Smooth muscle cell of the coronary artery (primary cell): Measurements from ENCODE around the gene C11orf98. TPM values are rescaled to one million over a fixed set of nuclear protein-coding genes. Genes with fewer than 3 reads are reported as not detected.

Experiments
- total RNA-seq: library from RNA; depleted of rRNA; stranded (reverse); fragments of >200 nt; gene quantifications from 2 replicates; pipeline ENCODE4 v1.2.3, GENCODE V29; 2014; ENCODE audit warnings: low replicate concordance

The C11orf98 gene
- total RNA-seq = 7.3 and 54.1 TPM in 2 replicates

GRCh38 chr11:62665075-62665598 is at the start of gene C11orf98, which contains the start of gene CSKMT:
Gene C11orf98 (minus strand): TSS chr11:62665210. CDS start chr11:62665169, 41 bp downstream.
Gene CSKMT (plus strand): TSS chr11:62665312. CDS start chr11:62665880, 568 bp downstream.

GRCh38 chr11:62707277-62707861 is 42.4 kb upstream of the C11orf98 start, which contains the start of the genes BSCL2 and GNG3:
Gene BSCL2 (minus strand): TSS chr11:62707424. CDS start chr11:62707195, 229 bp downstream.
Gene GNG3 (plus strand): TSS chr11:62707676. CDS start chr11:62708296, 620 bp downstream.

GRCh38 chr11:62689421-62690183 is 24.6 kb upstream of the C11orf98 start, which contains the start of gene LRRN4CL:
Gene LRRN4CL (minus strand): TSS chr11:62689530. CDS start chr11:62688508, 1,022 bp downstream.

GRCh38 chr11:62678770-62679696 is 14.0 kb upstream of the C11orf98 start, which contains the start of gene UBXN1:
Gene UBXN1 (minus strand): TSS chr11:62679073. CDS start chr11:62678923, 150 bp downstream.

GRCh38 chr11:62671608-62672389 is 6.8 kb upstream of the C11orf98 start, which contains the start of the genes LBHD1 and UQCC3:
Gene LBHD1 (minus strand): TSS chr11:62672267. CDS start chr11:62670031, 2,236 bp downstream.
Gene UQCC3 (plus strand): TSS chr11:62671673. CDS start chr11:62671746, 73 bp downstream.

GRCh38 chr11:62645946-62646824 is 18.8 kb downstream of the C11orf98 start, which contains the start of gene GANAB:
Gene GANAB (minus strand): TSS chr11:62646613. CDS start chr11:62646599, 14 bp downstream.

GRCh38 chr11:62621567-62622470 is 43.2 kb downstream of the C11orf98 start, which contains the start of gene B3GAT3:
Gene B3GAT3 (minus strand): TSS chr11:62621986. CDS start chr11:62621947, 39 bp downstream.

Other genes starting within 250 kb of the C11orf98 start
- not detected in 2 replicates for gene SCGB1A1, start 246.2 kb downstream of the C11orf98 start, total RNA-seq
- gene AHNAK, start 118.4 kb downstream of the C11orf98 start, total RNA-seq = 257 and 396 TPM in 2 replicates
- 1,294 and 1,609 TPM in 2 replicates for gene EEF1G, start 91.3 kb downstream of the C11orf98 start, total RNA-seq
- 5.4 and 6.5 TPM in 2 replicates for gene TUT1, start 73.7 kb downstream of the C11orf98 start, total RNA-seq
- gene MTA2, start 63.3 kb downstream of the C11orf98 start, total RNA-seq = 79.0 and 124 TPM in 2 replicates
- 10.3 and 20.2 TPM in 2 replicates for gene EML3, start 52.4 kb downstream of the C11orf98 start, total RNA-seq
- gene ROM1, start 52.0 kb downstream of the C11orf98 start, total RNA-seq = 6.7 and 8.4 TPM in 2 replicates
- gene B3GAT3, start 43.2 kb downstream of the C11orf98 start, total RNA-seq = 17.2 and 20.3 TPM in 2 replicates
- gene GANAB, start 18.6 kb downstream of the C11orf98 start, total RNA-seq = 211 and 260 TPM in 2 replicates
- 12.4 and 15.0 TPM in 2 replicates for gene INTS5, start 11.9 kb downstream of the C11orf98 start, total RNA-seq
- gene CSKMT, start 102 bp upstream of the C11orf98 start, total RNA-seq = 7.4 TPM in 2 replicates
- gene UQCC3, start 6.5 kb upstream of the C11orf98 start, total RNA-seq = 12.1 and 14.4 TPM in 2 replicates
- gene LBHD1, start 7.1 kb upstream of the C11orf98 start, total RNA-seq = 0.82 and 2.4 TPM in 2 replicates
- gene UBXN1, start 13.9 kb upstream of the C11orf98 start, total RNA-seq = 154 and 462 TPM in 2 replicates
- gene LRRN4CL, start 24.3 kb upstream of the C11orf98 start, total RNA-seq = 0.45 and 17.7 TPM in 2 replicates
- 34.7 and 65.3 TPM in 2 replicates for gene BSCL2, start 42.2 kb upstream of the C11orf98 start, total RNA-seq
- not detected in 2 replicates for gene GNG3, start 42.5 kb upstream of the C11orf98 start, total RNA-seq
- 7.5 and 8.9 TPM in 2 replicates for gene HNRNPUL2, start 62.2 kb upstream of the C11orf98 start, total RNA-seq
- gene TTC9C, start 63.3 kb upstream of the C11orf98 start, total RNA-seq = 33.1 and 39.7 TPM in 2 replicates
- gene ZBTB3, start 89.0 kb upstream of the C11orf98 start, total RNA-seq = 8.0 and 9.4 TPM in 2 replicates
- 93.8 and 114 TPM in 2 replicates for gene POLR2G, start 96.4 kb upstream of the C11orf98 start, total RNA-seq
- gene TAF6L, start 106.2 kb upstream of the C11orf98 start, total RNA-seq = 13.2 and 27.4 TPM in 2 replicates
- 19.2 and 22.9 TPM in 2 replicates for gene TMEM179B, start 122.2 kb upstream of the C11orf98 start, total RNA-seq
- gene TMEM223, start 126.8 kb upstream of the C11orf98 start, total RNA-seq = 4.6 and 14.6 TPM in 2 replicates
- 12.1 and 24.9 TPM in 2 replicates for gene NXF1, start 140.2 kb upstream of the C11orf98 start, total RNA-seq
- gene STX5, start 166.8 kb upstream of the C11orf98 start, total RNA-seq = 45.7 and 50.7 TPM in 2 replicates
- not detected in 2 replicates for gene TEX54, start 167.6 kb upstream of the C11orf98 start, total RNA-seq
- gene WDR74, start 174.4 kb upstream of the C11orf98 start, total RNA-seq = 57.8 and 63.7 TPM in 2 replicates
- gene SLC3A2, start 215.7 kb upstream of the C11orf98 start, total RNA-seq = 226 and 293 TPM in 2 replicates